ENCODE results near the gene TMEM88. TPM values are rescaled to one million over a fixed set of nuclear protein-coding genes. Genes with fewer than 3 reads are reported as not detected.

Gene TMEM88
- total and polyA plus RNA-seq, 2 of the 8 experiments (the other 6 are each of a cell fraction or from before 2014, with no cell fraction given): 0.69 to 8.8 TPM

GRCh38 chr17:7833011-7833794 is 21.7 kb upstream of the TMEM88 start:
- no peak overlapping the region for H3K14ac ChIP-seq (ENCODE audit: insufficient read length)
- 0 out of 2 replicates have a peak overlapping the region, but pooled peaks have one; percentile 27 for H2BK12ac ChIP-seq (ENCODE audit: low read depth, low read length)
- peak overlapping the region; percentile 84 to 93 for H3K4me2 ChIP-seq (ENCODE audit: insufficient read depth in 1 of 2, low read depth in 2 of 2, low read length in 2 of 2)
- H3K79me1 ChIP-seq (ENCODE audit: low read depth, low read length): no peaks in the 10 kb centered on the region
- TF ChIP-seq CHD2 (IDR thresholded peaks at IDR 0.05; ENCODE audit: low read length) (no peak), POLR2AphosphoS5 (IDR thresholded peaks at IDR 0.05; ENCODE audit: low read depth, low read length) (no peak), POU5F1 (IDR thresholded peaks at IDR 0.05; ENCODE audit: low read depth, low read length) (no peak), CTCF (IDR thresholded peaks at IDR 0.05; ENCODE audit: control extremely low read depth in 1 of 3, insufficient read depth in 1 of 3, low read depth in 1 of 3, low read length in 3 of 3) (no peak), BACH1 (IDR thresholded peaks at IDR 0.05; ENCODE audit: low read length) (no peak), HDAC2 (IDR thresholded peaks at IDR 0.05; ENCODE audit: borderline replicate concordance in 1 of 2, low read depth in 2 of 2, low read length in 2 of 2) (no peak), GABPA (IDR thresholded peaks at IDR 0.05; ENCODE audit: borderline replicate concordance, insufficient read depth, low read length) (no peak), TEAD4 (IDR thresholded peaks at IDR 0.05; ENCODE audit: low read depth, low read length) (no peak), RBBP5 (IDR thresholded peaks at IDR 0.05; ENCODE audit: borderline replicate concordance, low read depth, low read length) (no peak)
- ChIA-PET POLR2A (ENCODE audit: partially characterized antibody) (interaction anchor here (0.6 to 4.6 kb wide), 9 partner anchors 9 to 208 kb away, joined by 3 to 33 read pairs (median 4); partner anchors contain the start of genes NAA38 and TMEM88), CTCF (ENCODE audit: partially characterized antibody) (interaction anchor here (0.7 to 5.9 kb wide), 20 partner anchors 10 to 227 kb away, joined by 3 to 44 read pairs (median 6); partner anchors contain the start of genes KCNAB3, NAA38, RNF227 and TMEM88)
- H3K56ac ChIP-seq (replicated peaks; ENCODE audit: insufficient read length, low read depth, low read length): no peak overlapping the region
- H4K8ac ChIP-seq (ENCODE audit: extremely low read depth, insufficient read depth, low read length): no peak overlapping the region
- FAIRE-seq: no peak
- peak overlapping the region; percentile 15 for H4K91ac ChIP-seq (replicated peaks; ENCODE audit: insufficient read length, low read length)
- no peak overlapping the region for H2AFZ ChIP-seq (ENCODE audit: low read length)
- 57% methylated on average over 19 of the region's 19 CpGs; no CpG with 5 or more reads in 1 of the 2 experiments for WGBS, 2 experiments (ENCODE audit: extremely low coverage in 1 of 2, insufficient coverage in 1 of 2, insufficient read length in 1 of 2, insufficient replicate concordance in 2 of 2, low coverage in 1 of 2, low lambda C conversion rate in 2 of 2, missing lambda C conversion rate in 1 of 2)
- H4K20me1 ChIP-seq (replicated peaks in 1 of 2; ENCODE audit: control insufficient read depth in 1 of 2, insufficient read depth in 2 of 2, low read length in 2 of 2): no peaks in the 10 kb centered on the region
- no peaks in the 10 kb centered on the region for H3K79me2 ChIP-seq (ENCODE audit: control insufficient read depth in 1 of 2, insufficient read depth in 2 of 2, low read length in 2 of 2)
- no peak overlapping the region for H3K9ac ChIP-seq (replicated peaks in 1 of 4; ENCODE audit: extremely low read depth in 1 of 4, low read depth in 3 of 4, low read length in 3 of 4)
- H2BK5ac ChIP-seq (ENCODE audit: low read depth, low read length): peak overlapping the region; percentile 49; the same call in 1 of the 2 replicates
- no peak overlapping the region for H2BK120ac ChIP-seq (replicated peaks; ENCODE audit: low read depth, low read length)
- H3K4me3 ChIP-seq (ENCODE audit: extremely low read depth in 1 of 4, insufficient read depth in 2 of 4, low read depth in 3 of 4, low read length in 4 of 4): peak overlapping the region in 3 of 4 experiments; percentile 70 to 77 (median 72); a peak in 6 of 8 replicates
- H3K4me1 ChIP-seq (replicated peaks in 1 of 4; ENCODE audit: control insufficient read depth in 3 of 4, insufficient read depth in 4 of 4, low read length in 3 of 4): peaks cover 0 to 19% (median 8%) of the 10 kb centered on the region in 4 experiments; a peak in 6 of 7 replicates
- no peaks in the 10 kb centered on the region for H3K9me3 ChIP-seq (ENCODE audit: insufficient read depth in 2 of 2, low read depth in 1 of 2, low read length in 1 of 2)
- H2BK15ac ChIP-seq (ENCODE audit: low read length): peak overlapping the region; percentile 75
- no peak overlapping the region for H4K5ac ChIP-seq (ENCODE audit: insufficient read length, low read depth, low read length)
- peaks cover 4 to 38% (median 30%) of the 10 kb centered on the region in 4 experiments for H3K27me3 ChIP-seq (replicated peaks in 1 of 4; ENCODE audit: control insufficient read depth in 3 of 4, extremely low read depth in 1 of 4, insufficient read depth in 3 of 4, low read length in 3 of 4)
- no peak overlapping the region for H2BK20ac ChIP-seq (ENCODE audit: low read length)
- H3K23me2 ChIP-seq (ENCODE audit: low read depth, low read length): peaks cover 25% of the 10 kb centered on the region
- no peak overlapping the region; the same call in 1 of the 2 replicates for H3K18ac ChIP-seq (ENCODE audit: extremely low read depth, low read length)
- H3K4ac ChIP-seq (replicated peaks; ENCODE audit: insufficient read length, low read depth, low read length): no peak overlapping the region
- no peaks in the 10 kb centered on the region for H3K36me3 ChIP-seq (ENCODE audit: control insufficient read depth in 2 of 4, insufficient read depth in 4 of 4, low read length in 3 of 4)
- H3K27ac ChIP-seq (ENCODE audit: low read depth, low read length): no peak overlapping the region
- no peak for DNase-seq (ENCODE audit: low read depth in 1 of 2, low spot score in 2 of 2)
- peak overlapping the region; percentile 1; the same call in 1 of the 2 replicates for H2AK5ac ChIP-seq (ENCODE audit: low read depth, low read length)
- no peak overlapping the region for H3K23ac ChIP-seq (ENCODE audit: insufficient read length)
